Sigmoid colon (tissue), 7 donors: ENCODE measurements around the gene PUS1. TPM values are rescaled to one million over a fixed set of nuclear protein-coding genes. Genes with fewer than 3 reads are reported as not detected.
"Not testable (repeated sequence)": the region's sequence is repeated elsewhere in the genome, so short reads cannot be mapped to it uniquely, and the experiment has no call there.

Source experiments
- DNase-seq: peaks from one replicate; pipeline ENCODE4 v3.0.0-alpha.2; 2019
- H3K27ac ChIP-seq, 4 donors: fragments of 200-600 bp; sonication (generic); one replicate each; pipeline ENCODE4 v1.5.1; 2016 to 2019; ENCODE audit warnings: mild to moderate bottlenecking in 1 of 4
- H3K27me3 ChIP-seq, 3 donors: fragments of 200-600 bp; sonication (generic); one replicate each; pipeline ENCODE4 v1.5.1; 2019; ENCODE audit warnings: mild to moderate bottlenecking in 1 of 3
- H3K36me3 ChIP-seq, 4 donors: fragments of 200-600 bp; sonication (generic); one replicate each; pipeline ENCODE4 v1.5.1; 2016 to 2019
- H3K4me1 ChIP-seq, 4 donors: fragments of 200-600 bp; sonication (generic); one replicate each; pipeline ENCODE4 v1.5.1; 2017 to 2019
- H3K4me3 ChIP-seq, 4 donors: fragments of 200-600 bp; sonication (generic); one replicate each; pipeline ENCODE4 v1.5.1; 2017 to 2019; ENCODE audit warnings: mild to moderate bottlenecking in 2 of 4, moderate library complexity in 1 of 4
- H3K9me3 ChIP-seq, 4 donors: fragments of 200-600 bp in 3 of 4; sonication (generic) in 3 of 4; one replicate each; pipeline versions ENCODE4 v1.5.1 to v1.6.1; 2013 to 2019
- EP300 ChIP-seq, 4 donors: sonication (generic); formaldehyde crosslinking; IDR thresholded peaks; one replicate each; pipeline ENCODE4 v1.6.1; 2017; ENCODE audit warnings: antibody characterized with exemption in 4 of 4
- POLR2A ChIP-seq, 2 donors: fragments of 450-650 bp; IDR thresholded peaks; one replicate each; pipeline ENCODE4 v1.6.1; 2016; ENCODE audit warnings: antibody characterized with exemption in 2 of 2, mild to moderate bottlenecking in 2 of 2, moderate library complexity in 2 of 2
- POLR2AphosphoS5 ChIP-seq, 4 donors: sonication (generic); formaldehyde crosslinking; IDR thresholded peaks; one replicate each; pipeline ENCODE4 v1.6.1; 2017; ENCODE audit warnings: antibody characterized with exemption in 4 of 4
- WGBS, 2 donors: extraction: QIAGEN DNeasy Blood & Tissue Kit; methylation state at CpG; one replicate each; pipeline ENCODE4 v1.1.7; 2013; 5-methylcytosine and 5-hydroxymethylcytosine counted together
- intact Hi-C: fragments of 100-400 bp; cut with DNase I; formaldehyde crosslinking; loops from one replicate; pipeline ENCODE4 v1.15.1; 2023
- polyA plus RNA-seq, 3 donors: library from polyadenylated mRNA; stranded (reverse); fragments of 200-250 nt; gene quantifications; one replicate each; pipeline ENCODE4 v1.2.3, GENCODE V29; 2013
- total RNA-seq, 4 donors: library from RNA; depleted of rRNA; stranded (reverse); fragments of >200 nt; gene quantifications; one replicate each; pipeline ENCODE4 v1.1.0, GENCODE V29; 2016
- TF ChIP-seq, protein P1 (sequence below), 4 experiments: fragments of 450-650 bp in 3 of 4; fragments of 200-600 bp in 1 of 4; IDR thresholded peaks; one replicate each; pipeline ENCODE4 v1.5.1; 2016 to 2019; ENCODE audit warnings: antibody characterized with exemption in 4 of 4, mild to moderate bottlenecking in 3 of 4, moderate library complexity in 2 of 4
- donor health status: healthy with polysubstance abuse.
- donor health status: Bipolar disorder and iron deficiency.
- donor health status: healthy.

The PUS1 gene
- total and polyA plus RNA-seq, 7 donors: 7.6 to 33.8 (median 9.1) TPM

DNA sequence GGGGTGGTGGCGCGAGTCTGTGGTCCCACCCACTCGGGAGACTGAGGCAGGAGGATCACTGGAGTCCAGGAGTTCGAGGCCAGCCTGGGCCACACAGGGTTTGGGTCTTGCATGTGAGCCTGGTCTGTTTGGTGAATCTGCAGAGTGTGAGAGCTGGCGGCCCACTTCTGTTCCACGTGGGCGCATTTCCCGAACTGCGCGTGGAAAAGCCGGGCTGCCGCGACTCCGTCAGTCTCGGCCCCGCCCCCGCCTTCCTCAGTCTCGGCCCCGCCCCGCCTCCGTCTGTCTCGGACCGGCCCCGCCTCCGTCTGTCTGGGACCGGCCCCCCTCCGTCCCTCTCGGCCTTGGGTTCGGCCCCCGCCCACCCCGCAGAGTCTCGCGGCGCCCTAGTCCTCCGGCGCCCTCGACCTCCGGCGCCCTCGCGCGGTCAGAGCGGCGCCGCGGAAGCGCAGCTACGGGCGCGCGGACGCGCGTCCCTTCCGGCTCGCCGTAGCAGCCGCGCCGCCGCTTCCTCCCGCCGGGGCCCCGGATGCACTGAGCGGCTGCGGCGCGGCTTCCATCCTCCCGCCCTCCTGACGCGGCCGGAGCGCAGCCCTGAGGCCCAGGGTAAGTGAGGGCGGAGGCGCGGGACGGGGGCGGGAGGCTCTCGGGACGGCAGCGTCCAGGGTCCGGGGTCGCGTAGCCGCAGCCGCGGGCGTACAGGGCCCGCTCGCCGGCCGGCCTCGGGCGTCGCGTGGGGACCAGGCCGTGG lies 20.5 kb downstream of the PUS1 start, which contains the start of gene EP400:
EP400 (plus strand) TSS at position 512 of the 751 bp plus-strand sequence. CDS start 10,678 bp downstream, outside the sequence.
- no peak for TF ChIP-seq POLR2A (IDR thresholded peaks at IDR 0.05)
- no peak for TF ChIP-seq EP300 (IDR thresholded peaks at IDR 0.05)
- peak; percentile 30 to 74 (median 62) for TF ChIP-seq POLR2AphosphoS5 (IDR thresholded peaks at IDR 0.05)
- TF ChIP-seq, protein P1, sequence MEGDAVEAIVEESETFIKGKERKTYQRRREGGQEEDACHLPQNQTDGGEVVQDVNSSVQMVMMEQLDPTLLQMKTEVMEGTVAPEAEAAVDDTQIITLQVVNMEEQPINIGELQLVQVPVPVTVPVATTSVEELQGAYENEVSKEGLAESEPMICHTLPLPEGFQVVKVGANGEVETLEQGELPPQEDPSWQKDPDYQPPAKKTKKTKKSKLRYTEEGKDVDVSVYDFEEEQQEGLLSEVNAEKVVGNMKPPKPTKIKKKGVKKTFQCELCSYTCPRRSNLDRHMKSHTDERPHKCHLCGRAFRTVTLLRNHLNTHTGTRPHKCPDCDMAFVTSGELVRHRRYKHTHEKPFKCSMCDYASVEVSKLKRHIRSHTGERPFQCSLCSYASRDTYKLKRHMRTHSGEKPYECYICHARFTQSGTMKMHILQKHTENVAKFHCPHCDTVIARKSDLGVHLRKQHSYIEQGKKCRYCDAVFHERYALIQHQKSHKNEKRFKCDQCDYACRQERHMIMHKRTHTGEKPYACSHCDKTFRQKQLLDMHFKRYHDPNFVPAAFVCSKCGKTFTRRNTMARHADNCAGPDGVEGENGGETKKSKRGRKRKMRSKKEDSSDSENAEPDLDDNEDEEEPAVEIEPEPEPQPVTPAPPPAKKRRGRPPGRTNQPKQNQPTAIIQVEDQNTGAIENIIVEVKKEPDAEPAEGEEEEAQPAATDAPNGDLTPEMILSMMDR (IDR thresholded peaks at IDR 0.05): peak in 1 of 4 experiments; percentile 48
- peak within 1 kb of the TSS; percentile 61 to 100 (median 96) for H3K4me3 ChIP-seq
- no peaks in the 10 kb centered on the region for H3K27me3 ChIP-seq
- peaks cover 0 to 4% (median 0%) of the 10 kb centered on the region in 4 donors for H3K36me3 ChIP-seq
- intact Hi-C loops: loop anchor here (1.0 to 5.0 kb wide), 6 partner anchors 20 to 1077 kb away; partner anchors contain the start of genes PUS1 and RAN
- peak within 1 kb of the TSS; percentile 85 to 96 (median 88) for H3K27ac ChIP-seq
- WGBS, 2 donors: 1% methylated on average over 97 of the region's 97 CpGs
- peak; percentile 98 for DNase-seq
- no peaks in the 10 kb centered on the region for H3K9me3 ChIP-seq
- peaks cover 0 to 44% (median 29%) of the 10 kb centered on the region in 4 donors for H3K4me1 ChIP-seq

DNA sequence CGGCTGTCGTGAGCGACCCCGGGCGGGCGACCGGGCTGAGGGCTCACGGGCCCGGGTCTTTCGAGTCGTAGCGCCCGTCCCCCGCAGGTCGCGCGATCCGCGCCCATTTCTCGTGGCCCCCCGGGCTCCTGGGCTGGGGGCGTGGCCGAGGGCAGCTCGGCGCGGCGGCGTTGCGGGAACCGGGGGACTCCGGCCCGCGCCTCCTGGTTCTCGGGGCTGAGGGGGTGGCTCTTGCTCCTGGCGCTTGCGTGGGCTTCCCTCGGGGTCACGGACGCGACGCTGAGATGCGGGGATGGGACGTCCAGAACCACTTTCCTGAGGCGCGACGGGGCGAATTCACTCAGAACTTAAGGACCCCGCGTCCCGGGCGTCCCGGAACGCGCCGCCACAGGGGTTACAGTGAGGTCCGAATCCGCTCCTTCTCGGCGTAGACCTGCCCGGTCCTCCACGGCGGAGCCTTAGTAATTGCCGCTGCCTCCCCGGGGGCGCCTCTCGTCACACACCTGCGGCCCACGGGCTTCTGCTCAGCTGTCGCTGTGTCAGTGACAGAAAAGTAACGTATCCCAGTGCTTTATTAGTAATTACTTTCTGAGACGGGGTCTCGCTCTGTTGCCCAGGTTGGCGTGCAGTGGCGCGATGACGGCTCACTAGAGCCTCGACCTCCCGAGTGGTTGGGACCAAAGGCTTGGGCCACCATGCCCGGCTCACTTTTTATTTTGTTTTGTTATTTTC lies 21.3 kb downstream of the PUS1 start:
- Histone ChIP-seq H3K27me3 (no peaks in the 10 kb centered on the region), H3K9me3 (no peaks in the 10 kb centered on the region), H3K27ac (peak overlapping the region; percentile 85 to 96 (median 88)), H3K4me3 (peak overlapping the region; percentile 61 to 100 (median 96)), H3K36me3 (no peaks in the 10 kb centered on the region), H3K4me1 (peaks cover 0 to 44% (median 29%) of the 10 kb centered on the region in 4 donors)
- DNase-seq: peak; percentile 70
- intact Hi-C loops: loop anchor here (1.0 to 5.0 kb wide), 2 partner anchors 51 to 98 kb away; no protein-coding TSS in a partner anchor
- 0 to 1% methylated on average over 79 of the region's 79 CpGs for WGBS, 2 donors
- no peak for TF ChIP-seq EP300 (IDR thresholded peaks at IDR 0.05)
- TF ChIP-seq, protein P1 (IDR thresholded peaks at IDR 0.05): no peak

DNA sequence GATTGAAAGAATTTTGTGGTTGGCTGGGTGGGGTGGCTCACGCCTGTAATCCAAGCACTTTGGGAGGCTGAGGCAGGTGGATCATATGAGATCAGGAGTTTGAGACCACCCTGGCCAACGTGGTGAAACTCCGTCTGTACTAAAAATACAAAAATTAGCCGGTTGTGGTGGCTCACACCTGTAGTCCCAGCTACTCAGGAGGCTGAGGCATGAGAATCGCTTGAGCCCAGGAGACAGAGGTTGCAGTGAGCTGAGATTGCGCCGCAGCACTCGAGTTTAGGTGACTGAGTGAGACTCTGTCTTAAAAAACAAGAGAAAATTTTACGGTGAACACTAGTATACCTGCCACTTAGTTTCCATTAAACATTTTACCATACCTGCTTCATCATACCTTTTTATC lies 24.7 kb downstream of the PUS1 start:
- H3K27ac ChIP-seq, H3K4me3 ChIP-seq, DNase-seq, H3K36me3 ChIP-seq, H3K27me3 ChIP-seq, H3K9me3 ChIP-seq: not testable (repeated sequence)
- intact Hi-C loops: loop anchor here (5.0 kb wide), 1 partner anchor 102 kb away; no protein-coding TSS in a partner anchor
- H3K4me1 ChIP-seq: peaks cover 0 to 60% (median 42%) of the 10 kb centered on the region in 4 donors
- 95% methylated on average over 9 of the region's 9 CpGs for WGBS, 2 donors

DNA sequence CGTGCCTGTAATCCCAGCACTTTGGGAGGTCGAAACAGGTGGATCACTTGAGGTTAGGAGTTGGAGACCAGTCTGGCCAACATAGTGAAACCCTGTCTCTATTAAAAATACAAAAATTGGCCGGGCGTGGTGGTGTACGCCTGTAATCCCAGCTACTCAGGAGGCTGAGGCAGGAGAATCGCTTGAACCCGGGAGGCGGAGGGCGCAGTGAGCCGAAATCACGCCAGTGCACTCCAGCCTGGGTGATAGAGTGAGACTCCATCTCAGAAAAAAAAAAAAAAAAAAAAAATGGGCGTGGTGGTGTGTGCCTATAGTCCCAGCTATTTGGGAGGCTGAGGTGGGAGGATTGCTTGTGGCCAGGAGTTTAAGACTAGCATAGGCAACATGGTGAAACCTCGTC lies 25.4 kb downstream of the PUS1 start:
- H3K4me3 ChIP-seq, H3K36me3 ChIP-seq, H3K9me3 ChIP-seq, DNase-seq, H3K27ac ChIP-seq, H3K27me3 ChIP-seq: not testable (repeated sequence)
- H3K4me1 ChIP-seq: peaks cover 0 to 60% (median 45%) of the 10 kb centered on the region in 4 donors
- intact Hi-C loops: loop anchor here (5.0 kb wide), 1 partner anchor 102 kb away; no protein-coding TSS in a partner anchor
- 93 to 96% methylated on average over 13 of the region's 13 CpGs for WGBS, 2 donors

DNA sequence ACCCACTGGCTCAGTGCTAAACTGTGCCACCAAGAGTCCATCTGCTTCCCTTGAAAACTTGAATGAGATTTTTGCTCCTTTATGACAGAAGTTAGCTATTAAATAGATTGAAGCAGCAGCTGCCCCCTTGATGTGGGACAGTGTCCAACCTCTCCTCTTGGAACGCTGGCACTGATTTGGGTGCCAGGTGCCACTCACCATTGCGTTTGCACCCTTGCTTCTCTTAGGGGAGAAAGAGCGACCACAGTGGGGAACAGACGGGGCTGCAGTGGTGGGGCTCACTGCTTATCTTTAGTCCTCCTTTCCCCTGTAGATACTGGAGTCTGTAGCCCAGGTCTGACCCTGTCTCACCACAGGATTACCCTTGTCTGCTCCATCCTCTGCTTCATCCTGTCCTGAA lies 30.0 kb downstream of the PUS1 start:
- TF ChIP-seq, protein P1 (IDR thresholded peaks at IDR 0.05): no peak
- TF ChIP-seq POLR2A (IDR thresholded peaks at IDR 0.05) (no peak), EP300 (IDR thresholded peaks at IDR 0.05) (no peak), POLR2AphosphoS5 (IDR thresholded peaks at IDR 0.05) (no peak)
- Histone ChIP-seq H3K4me3 (no peak overlapping the region), H3K4me1 (peaks cover 0 to 38% (median 29%) of the 10 kb centered on the region in 4 donors), H3K9me3 (no peaks in the 10 kb centered on the region), H3K36me3 (peaks cover 0 to 19% (median 0%) of the 10 kb centered on the region in 4 donors), H3K27me3 (no peaks in the 10 kb centered on the region), H3K27ac (no peak overlapping the region)
- WGBS, 2 donors: 78 to 87% methylated on average over 4 of the region's 4 CpGs
- intact Hi-C loops: no loop called here
- DNase-seq: no peak
